B cell (primary cell): ENCODE data around the gene MICU2. TPM values are rescaled to one million over a fixed set of nuclear protein-coding genes. Genes with fewer than 3 reads are reported as not detected.

Experiments
- ATAC-seq: fragments of 200-7000 bp; cut with Tn5 transposase; one replicate; pipeline ENCODE4 v1.10.0; 2021; ENCODE audit warnings: low read depth, mild to moderate bottlenecking, moderate number of reproducible peaks, moderate library complexity
- CTCF ChIA-PET: fragments of 350-600 bp; sonication (Branson Sonifier 250); formaldehyde crosslinking; loops from one replicate; lab custom pipeline; 2021; ENCODE audit warnings: antibody characterized with exemption, inconsistent platforms; lab: Charles Lee
- POLR2A ChIA-PET: fragments of 350-600 bp; sonication (Branson Sonifier 250); formaldehyde crosslinking; loops from one replicate; lab custom pipeline; 2021; ENCODE audit warnings: antibody characterized with exemption; lab: Charles Lee
- DNase-seq: peaks from one replicate; pipeline ENCODE4 v3.0.0; 2013
- H2AFZ ChIP-seq: 2 replicates; pipeline ENCODE4 v1.6.1; 2012; ENCODE audit warnings: mild to moderate bottlenecking, low read depth, low read length; ENCODE audit not compliant: insufficient read depth, poor library complexity, severe bottlenecking
- H3K27ac ChIP-seq, 2 donors: 1 replicate in 1 of 2; 2 replicates in 1 of 2; pipeline ENCODE4 v1.5.1; 2012 to 2013; ENCODE audit warnings: low read length in 2 of 2, mild to moderate bottlenecking in 2 of 2, moderate library complexity in 1 of 2
- H3K27me3 ChIP-seq, 4 experiments: fragments of 200-600 bp in 1 of 4; sonication (generic) in 1 of 4; replicated peaks in 1 of 4; 1 replicate in 2 of 4; 2 replicates in 2 of 4; pipeline versions ENCODE4 v1.6.1 to v1.7.0; 2013 to 2016; ENCODE audit warnings: low read length in 3 of 4, mild to moderate bottlenecking in 2 of 4, mixed read lengths in 1 of 4, moderate library complexity in 1 of 4; ENCODE audit not compliant: insufficient read depth in 4 of 4, control insufficient read depth in 3 of 4; ENCODE audit errors: control extremely low read depth in 1 of 4
- H3K36me3 ChIP-seq, 2 experiments: replicated peaks in 1 of 2; 1 replicate in 1 of 2; 2 replicates in 1 of 2; pipeline versions ENCODE4 v1.6.1 to v1.7.1; 2013; ENCODE audit warnings: low read length in 1 of 2; ENCODE audit not compliant: insufficient read depth in 2 of 2, control insufficient read depth in 1 of 2; ENCODE audit errors: control extremely low read depth in 1 of 2, extremely low read depth in 1 of 2
- H3K4me1 ChIP-seq, 2 donors: fragments of 200-600 bp in 1 of 2; sonication (generic) in 1 of 2; 1 replicate in 1 of 2; 2 replicates in 1 of 2; pipeline versions ENCODE4 v1.5.1 to v1.6.1; 2013 to 2017; ENCODE audit warnings: low read length in 2 of 2; ENCODE audit not compliant: control insufficient read depth in 2 of 2, insufficient read depth in 2 of 2
- H3K4me2 ChIP-seq: replicated peaks from 2 replicates; pipeline ENCODE3; 2012; ENCODE audit warnings: mild to moderate bottlenecking, low read depth, low read length; ENCODE audit not compliant: poor library complexity, severe bottlenecking
- H3K4me3 ChIP-seq, 5 experiments: fragments of 200-600 bp in 1 of 5; sonication (generic) in 1 of 5; 1 replicate in 3 of 5; 2 replicates in 2 of 5; pipeline versions ENCODE4 v1.5.1 to v1.7.0; 2011 to 2016; ENCODE audit warnings: low read length in 4 of 5, mild to moderate bottlenecking in 4 of 5, low read depth in 2 of 5, control low read depth in 1 of 5, moderate library complexity in 1 of 5; ENCODE audit not compliant: insufficient read depth in 1 of 5; ENCODE audit errors: control extremely low read depth in 1 of 5, extremely low read depth in 1 of 5
- H3K79me2 ChIP-seq: fragments of 200-600 bp; sonication (generic); one replicate; pipeline ENCODE4 v1.6.0; 2016; ENCODE audit warnings: low read length; ENCODE audit not compliant: control insufficient read depth, insufficient read depth
- H3K9ac ChIP-seq: fragments of 200-600 bp; sonication (generic); 2 replicates; pipeline ENCODE4 v1.6.1; 2017; ENCODE audit warnings: mild to moderate bottlenecking, low read length, moderate library complexity
- H3K9me3 ChIP-seq, 3 donors: one replicate each; pipeline versions ENCODE4 v1.6.1 to v1.7.1; 2013; ENCODE audit warnings: low read length in 2 of 3; ENCODE audit not compliant: control insufficient read depth in 2 of 3, insufficient read depth in 1 of 3; ENCODE audit errors: control extremely low read depth in 1 of 3
- H4K20me1 ChIP-seq: 2 replicates; pipeline ENCODE4 v1.6.0; 2012; ENCODE audit warnings: mild to moderate bottlenecking, low read length; ENCODE audit not compliant: insufficient read depth, control insufficient read depth, poor library complexity, severe bottlenecking
- H3K27ac Mint-ChIP-seq: one replicate; pipeline ENCODE4 v1.8.0; 2021; ENCODE audit warnings: mixed read lengths
- H3K27me3 Mint-ChIP-seq: one replicate; pipeline ENCODE4 v1.8.0; 2021; ENCODE audit warnings: mixed read lengths
- H3K4me1 Mint-ChIP-seq: one replicate; pipeline ENCODE4 v1.8.0; 2021; ENCODE audit warnings: mixed read lengths
- H3K4me3 Mint-ChIP-seq: one replicate; pipeline ENCODE4 v1.8.0; 2021; ENCODE audit warnings: mixed read lengths
- H3K9me3 Mint-ChIP-seq: one replicate; pipeline ENCODE4 v1.8.0; 2022; ENCODE audit warnings: mixed read lengths; ENCODE audit not compliant: insufficient read depth
- EZH2 ChIP-seq: IDR thresholded peaks from 2 replicates; pipeline ENCODE4 v1.6.1; 2012; ENCODE audit warnings: borderline replicate concordance, low read depth, mild to moderate bottlenecking, moderate library complexity, low read length; ENCODE audit not compliant: insufficient read depth, poor library complexity, severe bottlenecking
- WGBS: methylation state at CpG from one replicate; pipeline ENCODE4 v1.1.5; 2013; ENCODE audit warnings: missing lambda C conversion rate; ENCODE audit not compliant: insufficient coverage; 5-methylcytosine and 5-hydroxymethylcytosine counted together
- intact Hi-C: fragments of 100-400 bp; cut with micrococcal nuclease; formaldehyde crosslinking; loops from one replicate; pipeline ENCODE4 v1.10.0; 2022
- polyA plus RNA-seq: library from polyadenylated mRNA; depleted of rRNA; stranded (reverse); fragments of >200 nt; gene quantifications from 2 replicates; pipeline ENCODE4 v1.2.3, GENCODE V29; 2012
- total RNA-seq, 2 donors: library from RNA; stranded (reverse); fragments of 120-200 nt in 1 of 2; gene quantifications; 1 replicate in 1 of 2; 2 replicates in 1 of 2; pipeline versions ENCODE4 v1.2.3 to v1.2.4, GENCODE V29; 2013 to 2022
- TF ChIP-seq, protein P1 (sequence below): fragments of 200-600 bp; IDR thresholded peaks from one replicate; pipeline ENCODE4 v1.8.0; 2022; ENCODE audit warnings: antibody characterized with exemption, mild to moderate bottlenecking

Gene MICU2
- total and polyA plus RNA-seq, 2 donors (not counting 1 experiment from before 2014, with no cell fraction given) = 52.2 to 56.7 TPM

DNA sequence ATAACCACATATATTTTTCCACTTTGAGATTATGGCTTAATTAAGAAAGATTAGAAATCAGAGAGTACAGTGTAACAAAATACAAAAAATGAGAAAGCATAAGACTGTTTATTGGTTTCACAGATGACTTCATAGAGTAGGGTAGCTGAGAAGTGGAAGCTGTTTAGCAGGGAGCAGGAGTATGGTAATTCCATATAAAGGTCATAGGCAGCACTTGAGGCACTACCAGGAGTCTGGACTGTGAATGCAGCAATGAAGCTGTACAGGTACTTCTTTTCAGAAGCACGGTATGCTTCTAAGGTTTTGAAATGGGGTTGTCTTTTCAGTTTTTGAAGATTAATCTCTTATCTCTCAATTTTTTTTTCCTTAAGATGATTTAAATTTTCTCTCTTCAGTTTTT, 69.2 kb downstream of the MICU2 start:
- no peaks in the 10 kb centered on the region for H3K4me1 ChIP-seq
- TF ChIP-seq EZH2 = no peak
- TF ChIP-seq, protein P1, sequence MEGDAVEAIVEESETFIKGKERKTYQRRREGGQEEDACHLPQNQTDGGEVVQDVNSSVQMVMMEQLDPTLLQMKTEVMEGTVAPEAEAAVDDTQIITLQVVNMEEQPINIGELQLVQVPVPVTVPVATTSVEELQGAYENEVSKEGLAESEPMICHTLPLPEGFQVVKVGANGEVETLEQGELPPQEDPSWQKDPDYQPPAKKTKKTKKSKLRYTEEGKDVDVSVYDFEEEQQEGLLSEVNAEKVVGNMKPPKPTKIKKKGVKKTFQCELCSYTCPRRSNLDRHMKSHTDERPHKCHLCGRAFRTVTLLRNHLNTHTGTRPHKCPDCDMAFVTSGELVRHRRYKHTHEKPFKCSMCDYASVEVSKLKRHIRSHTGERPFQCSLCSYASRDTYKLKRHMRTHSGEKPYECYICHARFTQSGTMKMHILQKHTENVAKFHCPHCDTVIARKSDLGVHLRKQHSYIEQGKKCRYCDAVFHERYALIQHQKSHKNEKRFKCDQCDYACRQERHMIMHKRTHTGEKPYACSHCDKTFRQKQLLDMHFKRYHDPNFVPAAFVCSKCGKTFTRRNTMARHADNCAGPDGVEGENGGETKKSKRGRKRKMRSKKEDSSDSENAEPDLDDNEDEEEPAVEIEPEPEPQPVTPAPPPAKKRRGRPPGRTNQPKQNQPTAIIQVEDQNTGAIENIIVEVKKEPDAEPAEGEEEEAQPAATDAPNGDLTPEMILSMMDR = no peak

DNA sequence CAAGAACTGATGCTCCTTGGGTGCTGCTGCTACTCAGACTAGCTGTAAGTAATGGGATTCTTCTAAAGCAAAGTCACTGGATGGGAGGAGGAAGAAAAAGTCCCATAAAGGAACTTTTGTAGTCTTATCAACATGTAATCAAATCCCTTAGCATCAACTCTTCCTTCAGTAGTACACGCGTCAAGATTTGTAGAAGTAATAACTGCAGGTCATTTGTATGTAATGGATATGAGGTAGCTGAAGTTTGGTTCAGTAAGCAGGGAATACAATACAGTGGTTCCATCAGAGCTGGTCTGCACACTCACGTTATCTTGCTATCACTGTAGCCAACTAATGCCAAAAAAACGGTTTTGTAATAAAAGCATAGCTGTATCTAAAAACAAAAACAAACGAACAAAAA, 72.5 kb downstream of the MICU2 start:
- H3K4me2 ChIP-seq = no peak overlapping the region
- H3K36me3 ChIP-seq = peaks cover 0 to 40% of the 10 kb centered on the region in 2 experiments
- TF ChIP-seq, protein P1 = no peak
- no peak for TF ChIP-seq EZH2
- no peaks in the 10 kb centered on the region for H3K9me3 ChIP-seq
- no peak overlapping the region for H3K27ac Mint-ChIP-seq
- no peaks in the 10 kb centered on the region for H3K79me2 ChIP-seq
- no peaks in the 10 kb centered on the region for H3K27me3 ChIP-seq
- no peak overlapping the region for H3K4me3 Mint-ChIP-seq
- intact Hi-C loops = no loop called here
- DNase-seq (no peak), ATAC-seq (no peak)
- no peaks in the 10 kb centered on the region for H3K9me3 Mint-ChIP-seq
- ChIA-PET POLR2A (no interaction called here), CTCF (interaction anchor here (0.6 kb wide), 1 partner anchor 1374 kb away, joined by 6 read pairs; no protein-coding TSS in a partner anchor)
- 100% methylated on average over 2 of the region's 5 CpGs for WGBS
- peaks cover 10% of the 10 kb centered on the region for H4K20me1 ChIP-seq
- no peak overlapping the region for H3K27ac ChIP-seq
- no peaks in the 10 kb centered on the region for H3K27me3 Mint-ChIP-seq
- no peak overlapping the region for H3K9ac ChIP-seq
- no peaks in the 10 kb centered on the region for H3K4me1 Mint-ChIP-seq
- no peak overlapping the region for H3K4me3 ChIP-seq
- no peaks in the 10 kb centered on the region for H3K4me1 ChIP-seq
- no peak overlapping the region for H2AFZ ChIP-seq

More for the DNA sequence above, 69.2 kb downstream of the MICU2 start:
- WGBS = no CpG with 5 or more reads among the region's 1 CpG
- H3K27me3 Mint-ChIP-seq = no peaks in the 10 kb centered on the region
- no peak overlapping the region for H3K27ac Mint-ChIP-seq
- Histone ChIP-seq H3K36me3 (peaks cover 0 to 38% of the 10 kb centered on the region in 2 experiments), H3K4me3 (no peak overlapping the region), H2AFZ (no peak overlapping the region), H3K27ac (no peak overlapping the region), H3K4me2 (no peak overlapping the region), H3K9me3 (no peaks in the 10 kb centered on the region), H3K9ac (no peak overlapping the region), H3K79me2 (peaks cover 5% of the 10 kb centered on the region), H3K27me3 (no peaks in the 10 kb centered on the region), H4K20me1 (peaks cover 10% of the 10 kb centered on the region)
- POLR2A ChIA-PET = no interaction called here
- no peaks in the 10 kb centered on the region for H3K4me1 Mint-ChIP-seq
- ATAC-seq (no peak), DNase-seq (no peak)
- intact Hi-C loops = no loop called here
- no peak overlapping the region for H3K4me3 Mint-ChIP-seq
- CTCF ChIA-PET = no interaction called here
- H3K9me3 Mint-ChIP-seq = no peaks in the 10 kb centered on the region
